ENCODE data around the gene ZAP70.

The ZAP70 gene

DNA sequence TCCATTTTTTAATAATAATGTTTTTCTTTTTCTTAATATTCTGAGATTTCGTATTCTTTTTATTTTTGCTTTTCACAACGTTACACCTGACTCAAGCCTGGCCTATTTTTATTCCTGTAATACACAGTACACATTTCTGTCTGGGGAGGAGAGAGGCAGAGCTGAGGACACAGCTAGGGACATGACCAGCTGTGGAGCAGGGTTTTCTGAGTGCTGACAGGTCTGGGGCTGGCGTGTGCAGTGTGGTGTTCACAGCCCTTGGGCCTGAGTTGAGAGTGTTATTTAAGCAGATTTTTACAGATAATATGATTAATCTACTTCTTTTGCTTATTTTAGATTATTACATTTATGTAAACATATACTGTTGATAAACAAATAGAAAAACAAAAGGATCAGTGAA is 55.9 kb downstream of the ZAP70 start:
- DNase-seq: no peak
- TF ChIP-seq GATA1 (IDR thresholded peaks at IDR 0.05; ENCODE audit: low read depth, low read length) (no peak), POLR2A (IDR thresholded peaks at IDR 0.05; ENCODE audit: low read length) (no peak)

GRCh38 chr2:97769711-97770110 is 56.3 kb downstream of the ZAP70 start:
- DNase-seq: no peak
- TF ChIP-seq POLR2A (IDR thresholded peaks at IDR 0.05; ENCODE audit: low read length) (no peak), GATA1 (IDR thresholded peaks at IDR 0.05; ENCODE audit: low read depth, low read length) (no peak)

- no peak for DNase-seq
- no peak for TF ChIP-seq GATA1 (IDR thresholded peaks at IDR 0.05; ENCODE audit: low read depth, low read length)
- TF ChIP-seq POLR2A (IDR thresholded peaks at IDR 0.05; ENCODE audit: low read length): no peak
These were observed 57.1 kb downstream of the ZAP70 start for GRCh38 chr2:97770445-97770844.

GRCh38 chr2:97774425-97774824 is 61.0 kb downstream of the ZAP70 start:
- no peak for TF ChIP-seq GATA1 (IDR thresholded peaks at IDR 0.05; ENCODE audit: low read depth, low read length)
- no peak for TF ChIP-seq POLR2A (IDR thresholded peaks at IDR 0.05; ENCODE audit: low read length)
- no peak for DNase-seq

- TF ChIP-seq GATA1 (IDR thresholded peaks at IDR 0.05; ENCODE audit: low read depth, low read length) (no peak), POLR2A (IDR thresholded peaks at IDR 0.05; ENCODE audit: low read length) (no peak)
- DNase-seq: no peak
These were observed 61.7 kb downstream of the ZAP70 start for GRCh38 chr2:97775074-97775473.

DNA sequence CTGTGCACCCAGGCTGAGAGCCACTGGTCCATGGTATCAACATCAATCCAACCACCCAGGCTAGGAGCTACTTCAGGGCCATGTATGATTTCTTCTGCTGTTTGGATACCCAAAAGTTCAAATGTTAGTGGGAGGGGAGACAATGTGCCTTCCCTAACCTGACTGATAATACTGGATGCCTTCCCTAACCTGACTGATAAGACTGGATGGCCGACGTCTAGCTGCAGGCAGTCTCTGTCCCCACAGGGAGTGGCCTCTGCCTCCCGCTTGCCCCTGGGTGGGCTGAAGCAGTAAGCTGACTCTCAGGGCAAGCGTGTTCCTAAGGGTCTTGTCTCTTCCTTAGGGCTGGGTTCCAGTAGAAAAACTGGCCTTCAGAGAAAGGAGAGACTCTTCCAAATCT is 65.8 kb downstream of the ZAP70 start:
- TF ChIP-seq GATA1 (IDR thresholded peaks at IDR 0.05; ENCODE audit: low read depth, low read length): no peak
- no peak for DNase-seq

DNA sequence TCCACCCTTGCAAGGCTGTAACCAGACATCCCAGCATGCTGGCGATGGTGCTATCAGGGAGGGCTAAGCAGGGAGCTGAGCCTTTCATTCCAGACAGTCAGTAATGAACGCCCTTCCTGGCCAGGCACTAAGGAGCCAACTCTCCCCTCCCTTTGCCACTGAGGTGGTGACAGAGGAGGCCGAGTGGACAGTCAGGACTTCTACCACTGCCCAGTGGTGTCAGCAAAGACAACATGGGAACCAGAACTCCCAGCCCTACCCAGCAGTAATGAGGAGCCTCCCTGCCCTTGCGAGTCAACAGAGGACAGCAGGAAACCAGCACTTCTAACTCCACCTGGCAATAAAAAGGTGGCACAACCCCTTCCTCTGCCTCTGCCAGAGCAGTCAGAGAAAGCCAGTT is 68.6 kb downstream of the ZAP70 start:
- TF ChIP-seq POLR2A (IDR thresholded peaks at IDR 0.05; ENCODE audit: low read length) (no peak), GATA1 (IDR thresholded peaks at IDR 0.05; ENCODE audit: low read depth, low read length) (no peak)
- no peak for DNase-seq

DNA sequence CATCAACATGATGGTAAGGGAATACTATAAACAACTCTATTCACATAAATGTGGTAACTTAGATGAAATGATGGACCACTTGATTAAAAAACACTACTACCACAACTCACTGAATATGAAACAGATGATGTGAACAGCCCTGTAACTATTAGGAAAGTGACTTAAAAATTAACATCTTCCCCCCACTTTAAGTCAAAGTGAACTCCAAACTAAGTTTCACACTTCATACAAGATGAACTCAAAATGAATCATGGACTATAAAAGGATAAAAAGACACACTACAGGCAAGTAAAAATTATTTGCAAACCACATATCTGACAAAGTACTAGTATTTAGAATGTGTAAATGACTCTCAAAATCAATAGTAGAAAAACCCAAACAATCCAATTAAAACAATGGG is 71.6 kb downstream of the ZAP70 start:
- TF ChIP-seq GATA1 (IDR thresholded peaks at IDR 0.05; ENCODE audit: low read depth, low read length): no peak
- TF ChIP-seq POLR2A (IDR thresholded peaks at IDR 0.05; ENCODE audit: low read length): no peak
- no peak for DNase-seq

- no peak for TF ChIP-seq GATA1 (IDR thresholded peaks at IDR 0.05; ENCODE audit: low read depth, low read length)
- TF ChIP-seq POLR2A (IDR thresholded peaks at IDR 0.05; ENCODE audit: low read length): no peak
- no peak for DNase-seq
These were observed 72.4 kb downstream of the ZAP70 start for GRCh38 chr2:97785818-97786217.

GRCh38 chr2:97788986-97789644 is 75.7 kb downstream of the ZAP70 start:
- no peak for DNase-seq
- no peak for TF ChIP-seq POLR2A (IDR thresholded peaks at IDR 0.05; ENCODE audit: low read length)
